ENCODE results near the gene PPARG.
"Not testable (repeated sequence)": the region's sequence is repeated elsewhere in the genome, so short reads cannot be mapped to it uniquely, and the experiment has no call there.

The PPARG gene

DNA sequence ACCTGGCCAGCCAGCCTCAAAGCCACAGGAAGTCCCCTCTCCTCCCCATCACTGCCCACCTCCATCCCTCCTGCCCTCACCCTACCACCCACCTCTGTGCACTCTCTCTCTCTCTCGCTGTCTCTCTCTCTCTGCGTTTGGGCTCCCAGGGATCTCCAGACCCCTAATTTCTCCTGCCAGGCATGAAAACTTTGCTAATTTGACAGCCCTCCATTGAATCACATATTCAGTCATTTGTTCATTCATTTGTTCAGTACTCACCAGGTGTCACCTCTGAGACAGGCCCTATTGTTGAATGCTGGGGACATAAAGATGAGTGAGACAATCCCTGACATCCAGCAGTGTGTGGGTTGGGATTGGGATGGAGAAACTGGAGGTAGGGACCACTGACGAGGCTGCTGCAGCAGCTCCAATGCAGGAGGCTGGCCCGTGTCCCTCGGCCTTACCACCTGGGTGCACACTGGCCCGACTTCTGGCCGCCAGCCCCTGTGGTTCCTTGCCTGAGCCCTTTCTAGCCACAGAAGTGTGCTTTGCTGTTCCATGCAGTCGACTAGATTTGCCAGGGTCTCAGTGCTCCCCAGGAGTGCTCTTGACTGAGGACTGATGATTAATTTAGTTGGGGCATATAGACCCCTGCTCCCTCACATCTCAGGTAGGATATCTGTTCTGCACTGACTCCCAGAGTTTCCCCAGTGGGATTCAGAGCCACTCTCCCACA, 156.8 kb downstream of the PPARG start:
- DNase-seq: no peak

DNA sequence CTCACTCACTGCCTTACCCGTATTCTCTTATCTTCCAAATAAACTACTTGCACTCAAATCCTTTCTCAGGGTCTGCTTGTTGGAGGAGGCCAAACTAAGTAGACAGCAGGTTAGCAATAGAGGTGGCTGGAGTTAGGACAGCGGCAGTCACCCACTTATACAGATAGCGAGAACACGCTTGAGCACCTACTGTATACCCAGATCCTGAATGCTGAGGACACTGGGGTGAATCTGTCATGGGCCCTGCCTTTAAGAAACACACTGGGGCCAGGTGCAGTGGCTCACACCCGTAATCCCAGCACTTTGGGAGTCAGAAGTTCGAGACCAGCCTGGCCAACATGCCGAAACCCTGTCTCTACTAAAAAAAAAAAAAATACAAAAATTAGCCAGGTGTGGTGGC, 157.4 kb downstream of the PPARG start:
- no peak for DNase-seq

GRCh38 chr3:12447075-12447474, 158.2 kb downstream of the PPARG start:
- no peak for DNase-seq

DNA sequence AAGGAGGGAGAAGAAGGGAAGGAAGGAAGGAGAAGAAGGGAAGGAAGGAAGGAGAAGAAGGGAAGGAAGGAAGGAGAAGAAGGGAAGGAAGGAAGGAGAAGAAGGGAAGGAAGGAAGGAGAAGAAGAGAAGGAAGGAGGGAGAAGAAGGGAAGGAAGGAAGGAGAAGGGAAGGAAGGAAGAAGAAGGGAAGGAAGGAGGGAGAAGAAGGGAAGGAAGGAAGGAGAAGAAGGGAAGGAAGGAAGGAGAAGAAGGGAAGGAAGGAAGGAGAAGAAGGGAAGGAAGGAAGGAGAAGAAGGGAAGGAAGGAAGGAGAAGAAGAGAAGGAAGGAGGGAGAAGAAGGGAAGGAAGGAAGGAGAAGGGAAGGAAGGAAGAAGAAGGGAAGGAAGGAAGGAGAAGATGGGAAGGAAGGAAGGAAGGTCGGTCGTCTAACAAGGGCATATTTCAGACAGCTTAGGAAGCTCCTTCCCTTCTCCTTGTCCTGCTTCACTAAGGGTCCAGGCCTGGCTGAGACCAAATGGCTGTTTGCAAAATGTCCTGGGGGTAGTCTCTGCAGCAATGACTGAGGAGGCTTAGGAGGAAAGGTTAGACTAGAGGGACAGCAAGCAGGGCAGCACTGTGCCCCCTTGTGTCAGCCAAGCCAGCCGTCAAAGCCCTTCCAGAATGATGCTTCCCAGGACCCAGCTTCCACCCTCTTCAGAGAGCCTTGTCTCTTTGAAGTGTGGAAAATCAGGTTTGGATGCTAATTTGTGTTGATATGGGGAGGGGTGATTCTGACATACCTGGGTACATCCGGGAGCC, 159.7 kb downstream of the PPARG start:
- DNase-seq: not testable (repeated sequence)

DNA sequence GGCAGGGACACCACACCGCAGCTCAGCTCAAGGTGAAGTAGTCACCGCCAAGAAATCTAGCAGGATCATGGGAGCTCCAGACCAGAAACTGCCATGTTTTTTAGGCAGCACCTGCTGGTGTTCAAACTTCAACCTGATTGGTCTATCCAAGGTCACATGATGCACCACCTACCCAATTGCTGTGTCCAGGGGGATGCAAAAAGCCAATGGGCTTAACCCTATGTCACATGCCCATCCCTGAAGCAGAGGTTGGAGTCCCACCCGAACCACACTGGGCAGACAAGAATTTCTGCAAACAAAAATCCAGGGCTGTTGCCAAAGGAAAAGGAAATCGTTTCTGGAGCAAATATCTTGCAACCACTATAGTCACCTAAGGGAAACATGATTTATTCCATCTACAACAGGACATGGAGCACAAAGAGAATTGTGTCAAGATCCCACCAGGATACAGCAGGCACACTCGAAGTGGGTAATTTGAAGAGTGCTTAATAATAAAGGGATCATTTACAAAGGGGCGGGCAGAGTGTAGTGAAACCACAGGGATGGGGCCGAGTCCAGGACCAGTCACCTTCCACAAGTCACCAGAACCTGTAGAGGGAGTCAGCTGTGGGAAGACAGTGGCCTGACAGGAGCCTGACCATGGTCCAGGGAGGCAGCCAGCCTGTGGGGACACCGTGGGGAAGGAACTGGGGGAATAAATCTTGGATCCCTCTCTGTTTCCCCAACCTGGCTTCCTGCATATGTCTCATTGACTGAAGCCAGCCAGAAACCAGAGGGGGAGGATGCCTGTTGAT, 161.2 kb downstream of the PPARG start:
- DNase-seq: no peak

DNA sequence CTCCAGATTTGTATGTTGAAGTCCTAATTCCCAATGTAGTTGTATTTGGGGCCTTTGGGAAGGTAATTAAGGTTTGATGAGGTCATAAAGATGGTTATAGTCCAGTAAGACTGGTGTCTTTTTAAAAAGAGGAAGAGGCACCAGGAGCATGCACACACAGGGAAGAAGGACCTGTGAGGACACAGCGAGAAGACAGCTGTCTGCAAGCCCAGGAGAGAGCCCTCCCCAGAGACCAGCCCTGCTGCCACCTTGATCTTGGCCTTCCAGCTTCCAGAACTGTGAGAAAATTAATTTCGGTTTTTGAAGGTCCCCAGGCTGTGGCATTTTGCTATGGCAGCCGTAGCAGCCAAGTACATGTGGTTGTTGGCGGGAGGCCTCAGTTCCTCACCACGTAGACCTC, 162.6 kb downstream of the PPARG start:
- no peak for DNase-seq

DNA sequence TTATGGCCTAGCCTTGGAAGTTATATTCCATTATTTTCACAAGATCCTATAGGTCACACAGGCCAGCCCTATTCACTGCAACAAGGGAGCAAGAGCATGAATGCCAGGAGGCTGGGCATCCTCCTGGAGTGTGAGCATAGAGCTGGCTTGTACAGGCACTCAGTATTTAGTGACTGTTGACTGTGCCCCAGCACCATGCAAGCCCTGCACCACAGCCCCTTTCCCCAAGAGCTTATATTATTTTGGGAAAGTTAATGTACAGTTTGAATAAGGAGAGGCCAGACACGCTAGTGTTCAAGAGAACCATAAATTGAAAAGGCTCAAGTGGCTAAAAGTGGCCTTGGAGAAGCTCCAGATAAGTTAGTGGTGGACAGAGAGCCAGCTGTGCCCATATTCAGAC, 163.1 kb downstream of the PPARG start:
- DNase-seq: no peak

- DNase-seq: no peak
These were observed 163.8 kb downstream of the PPARG start for GRCh38 chr3:12452361-12453330.

- DNase-seq: no peak
These were observed 165.4 kb downstream of the PPARG start for GRCh38 chr3:12454076-12454815.

DNA sequence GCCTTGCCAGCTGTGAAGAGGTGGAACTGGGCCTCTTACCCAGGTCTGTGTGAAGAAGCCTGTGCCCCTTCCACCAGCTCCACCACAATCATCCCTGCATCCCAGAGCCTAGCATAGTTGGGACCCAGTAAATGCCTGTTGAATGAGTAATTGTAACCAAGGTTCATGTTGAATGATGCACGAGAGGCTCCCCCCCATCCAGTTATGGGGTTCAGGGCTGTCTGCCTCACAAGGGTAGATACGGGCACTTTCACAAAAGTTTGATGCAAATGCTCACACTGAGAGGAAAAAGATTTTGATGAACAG, 165.9 kb downstream of the PPARG start:
- no peak for DNase-seq

DNA sequence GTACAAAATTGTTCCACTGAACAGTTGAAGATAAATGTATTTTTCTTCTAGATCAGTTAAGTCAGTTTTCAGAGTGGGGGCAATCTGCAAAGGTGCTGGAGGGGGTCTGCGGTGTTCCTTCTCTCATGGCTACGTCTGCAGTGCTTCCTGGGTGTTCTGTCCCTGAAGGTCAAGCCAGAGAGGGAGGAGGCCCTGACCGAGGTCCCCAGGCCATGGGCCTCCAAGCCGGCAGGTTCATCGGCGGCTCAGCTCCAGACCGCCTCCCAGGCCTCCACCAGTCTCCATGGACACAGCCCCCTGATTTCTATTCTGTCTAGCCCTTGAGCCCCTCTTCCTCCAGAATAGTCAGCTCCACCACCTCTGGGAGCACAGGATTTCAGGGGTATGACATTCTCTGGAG, 166.9 kb downstream of the PPARG start:
- DNase-seq: no peak

DNA sequence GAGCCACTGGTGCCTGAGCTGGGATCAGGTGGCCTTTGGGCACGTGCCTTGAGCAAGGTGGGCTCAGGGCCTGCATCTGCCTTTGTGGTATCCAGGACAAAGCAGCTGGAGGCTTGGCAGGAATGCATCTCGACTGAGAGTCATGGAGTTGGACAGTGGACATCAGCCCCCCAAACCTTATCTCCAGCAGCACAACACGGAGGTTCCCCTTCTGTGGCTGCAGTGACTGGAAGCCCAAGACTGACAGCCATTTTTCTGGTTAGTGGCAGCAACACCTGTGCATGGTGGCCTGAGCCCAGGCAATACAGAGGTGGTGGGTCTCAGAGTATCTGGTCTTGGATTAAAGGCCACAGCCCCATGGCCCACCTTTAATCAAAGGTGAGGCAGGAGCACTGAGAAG, 167.6 kb downstream of the PPARG start:
- DNase-seq: no peak

DNA sequence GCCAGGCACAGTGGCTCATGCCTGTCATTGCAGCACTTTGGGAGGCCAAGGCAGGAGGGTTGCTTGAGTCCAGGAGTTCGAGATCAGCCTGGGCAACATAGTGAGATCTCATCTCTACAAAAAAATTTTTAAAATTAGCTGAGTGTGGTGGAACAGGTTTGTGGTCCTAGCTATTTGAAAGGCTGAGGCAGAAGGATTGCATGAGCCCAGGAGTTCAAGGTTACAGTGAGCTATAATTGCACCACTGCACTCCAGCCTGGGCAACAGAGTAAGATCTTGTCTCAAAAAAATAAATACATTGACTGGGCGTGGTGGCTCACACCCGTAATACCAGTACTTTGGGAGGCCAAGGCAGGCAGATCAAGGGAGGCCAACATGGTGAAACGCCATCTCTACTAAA, 168.5 kb downstream of the PPARG start:
- not testable (repeated sequence) for DNase-seq

GRCh38 chr3:12458901-12459300, 170.0 kb downstream of the PPARG start:
- DNase-seq: no peak

DNA sequence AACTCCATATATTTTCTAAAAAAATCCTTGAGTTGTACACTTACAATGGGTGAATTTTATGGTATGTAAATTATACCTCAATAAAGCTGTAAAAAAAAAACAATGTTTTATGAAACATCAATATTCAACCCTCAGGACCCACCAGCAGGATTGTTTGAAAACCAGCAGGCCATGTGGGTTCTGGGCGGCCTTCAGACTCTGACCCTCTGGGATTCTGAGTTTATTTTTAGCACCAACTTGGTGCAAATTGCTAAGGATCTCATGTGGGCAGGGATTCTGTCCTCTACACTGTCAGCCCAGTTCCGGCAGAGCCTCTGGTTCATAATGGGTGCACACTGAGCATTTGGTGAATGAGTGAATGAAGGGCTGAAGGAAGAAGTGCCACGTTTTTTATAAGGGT, 171.3 kb downstream of the PPARG start:
- no peak for DNase-seq

- no peak for DNase-seq
These were observed 172.3 kb downstream of the PPARG start for GRCh38 chr3:12461097-12461649.

DNA sequence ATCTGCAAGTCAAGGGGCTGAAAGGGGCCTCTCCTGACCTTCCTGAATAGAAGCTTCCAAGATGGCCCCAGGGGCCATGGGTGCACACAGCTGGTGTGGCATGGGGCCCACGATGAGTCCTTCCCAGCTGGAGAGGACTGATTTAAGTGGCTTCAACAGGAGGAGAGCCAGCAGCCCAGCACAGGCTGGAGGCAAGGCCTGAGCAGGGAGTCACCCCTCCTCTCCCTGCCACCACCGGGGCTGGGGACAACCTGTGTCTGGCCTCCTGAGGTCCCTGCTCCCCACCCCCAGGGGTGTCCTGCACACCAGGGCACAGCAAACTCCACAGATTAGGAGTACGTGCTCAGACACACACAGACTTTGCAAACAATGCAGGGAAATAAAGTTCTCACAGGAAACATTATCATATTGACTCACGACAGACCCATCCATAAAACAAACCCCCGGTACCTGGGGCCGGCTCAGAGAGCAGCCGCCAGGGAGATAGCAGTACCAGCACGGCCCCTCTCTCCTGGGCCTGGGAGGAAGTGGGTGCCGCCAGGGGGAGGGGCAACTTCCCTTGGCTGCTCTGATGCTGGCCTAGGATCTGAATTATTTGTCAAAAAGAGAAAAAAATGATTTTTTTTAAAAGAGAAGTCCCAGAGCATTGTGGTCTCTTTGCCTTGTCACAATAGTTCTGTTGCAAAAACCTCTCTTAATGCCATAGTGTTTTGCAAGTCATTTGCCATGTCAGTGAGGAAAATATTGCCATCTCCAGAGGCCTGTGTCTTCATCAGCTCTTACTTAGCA, 173.5 kb downstream of the PPARG start:
- DNase-seq: no peak

- DNase-seq: no peak
These were observed 174.8 kb downstream of the PPARG start for GRCh38 chr3:12463686-12464085.

- no peak for DNase-seq
These were observed 175.3 kb downstream of the PPARG start for GRCh38 chr3:12464181-12464580.

GRCh38 chr3:12465151-12465835, 176.4 kb downstream of the PPARG start:
- DNase-seq: no peak
